ENCODE results near the gene CCDC172. TPM values are rescaled to one million over a fixed set of nuclear protein-coding genes. Genes with fewer than 3 reads are reported as not detected.

Gene CCDC172
- total RNA-seq, 1 experiment from 2014 or later: not detected

DNA sequence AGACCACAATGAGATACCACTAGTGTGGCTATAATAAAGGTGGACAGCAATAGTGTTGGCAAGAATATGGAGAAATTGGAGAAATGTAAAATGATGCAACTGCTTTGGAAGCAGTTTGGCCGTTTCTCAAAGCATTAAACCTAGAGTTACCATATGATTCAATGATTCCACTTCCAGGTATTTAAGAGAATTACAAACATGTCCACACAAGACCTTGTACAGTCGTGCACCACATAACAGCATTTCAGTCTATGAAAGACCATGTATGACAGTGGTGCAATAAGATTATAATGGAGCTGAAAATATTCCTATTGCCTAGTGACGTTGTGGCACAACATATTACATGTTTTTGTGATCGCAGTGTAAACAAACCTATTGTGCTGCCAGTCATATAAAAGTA lies 29.6 kb downstream of the CCDC172 start:
- Histone ChIP-seq H3K9me3 (ENCODE audit: insufficient read depth, low read depth) (no peaks in the 10 kb centered on the region), H3K79me2 (ENCODE audit: low read depth) (no peaks in the 10 kb centered on the region), H3K27me3 (ENCODE audit: insufficient read depth, low read depth) (no peaks in the 10 kb centered on the region), H3K4me3 (no peak overlapping the region), H3F3A (ENCODE audit: insufficient read depth, low read depth) (no peaks in the 10 kb centered on the region), H3K4me2 (no peak overlapping the region), H3K36me3 (ENCODE audit: low read depth) (no peaks in the 10 kb centered on the region), H3K27ac (no peak overlapping the region), H3K4me1 (replicated peaks; ENCODE audit: insufficient read depth) (no peaks in the 10 kb centered on the region), H2AFZ (no peak overlapping the region), H3K9me2 (ENCODE audit: insufficient read depth) (no peaks in the 10 kb centered on the region), H4K20me1 (ENCODE audit: insufficient read depth) (no peaks in the 10 kb centered on the region)
- ChIA-PET CTCF (no interaction called here), POLR2A (ENCODE audit: unreplicated experiment) (no interaction called here)
- intact Hi-C loops (cut with micrococcal nuclease; ENCODE audit: unreplicated experiment): no loop called here
- TF ChIP-seq, protein P1, sequence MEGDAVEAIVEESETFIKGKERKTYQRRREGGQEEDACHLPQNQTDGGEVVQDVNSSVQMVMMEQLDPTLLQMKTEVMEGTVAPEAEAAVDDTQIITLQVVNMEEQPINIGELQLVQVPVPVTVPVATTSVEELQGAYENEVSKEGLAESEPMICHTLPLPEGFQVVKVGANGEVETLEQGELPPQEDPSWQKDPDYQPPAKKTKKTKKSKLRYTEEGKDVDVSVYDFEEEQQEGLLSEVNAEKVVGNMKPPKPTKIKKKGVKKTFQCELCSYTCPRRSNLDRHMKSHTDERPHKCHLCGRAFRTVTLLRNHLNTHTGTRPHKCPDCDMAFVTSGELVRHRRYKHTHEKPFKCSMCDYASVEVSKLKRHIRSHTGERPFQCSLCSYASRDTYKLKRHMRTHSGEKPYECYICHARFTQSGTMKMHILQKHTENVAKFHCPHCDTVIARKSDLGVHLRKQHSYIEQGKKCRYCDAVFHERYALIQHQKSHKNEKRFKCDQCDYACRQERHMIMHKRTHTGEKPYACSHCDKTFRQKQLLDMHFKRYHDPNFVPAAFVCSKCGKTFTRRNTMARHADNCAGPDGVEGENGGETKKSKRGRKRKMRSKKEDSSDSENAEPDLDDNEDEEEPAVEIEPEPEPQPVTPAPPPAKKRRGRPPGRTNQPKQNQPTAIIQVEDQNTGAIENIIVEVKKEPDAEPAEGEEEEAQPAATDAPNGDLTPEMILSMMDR (conservative IDR thresholded peaks at IDR 0.05): no peak
- no peak for TF ChIP-seq EZH2 (IDR thresholded peaks at IDR 0.05; ENCODE audit: low read depth)
- no TSS peak for BruUV-seq (replicated peaks)
- no peak for DNase-seq

DNA sequence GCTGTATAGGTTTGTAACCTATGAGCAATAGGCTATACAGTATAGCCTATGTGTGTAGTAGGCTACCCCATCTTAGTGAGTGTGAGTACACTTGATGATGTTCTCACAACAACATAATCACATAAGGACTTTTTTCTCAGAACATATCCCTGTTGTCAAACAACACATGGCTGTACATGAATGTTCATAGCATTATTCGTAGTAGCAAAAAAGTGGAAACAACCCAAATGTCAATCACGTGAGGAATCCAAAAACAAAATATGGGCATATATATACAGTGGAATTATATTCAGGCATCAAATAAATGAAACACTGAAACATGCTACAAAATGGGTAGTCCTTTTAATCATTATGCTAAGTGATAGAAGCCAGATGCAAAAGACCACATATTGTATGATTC lies 31.1 kb downstream of the CCDC172 start:
- DNase-seq: no peak
- ChIA-PET CTCF (no interaction called here), POLR2A (ENCODE audit: unreplicated experiment) (no interaction called here)
- intact Hi-C loops (cut with micrococcal nuclease; ENCODE audit: unreplicated experiment): no loop called here
- H3F3A ChIP-seq (ENCODE audit: insufficient read depth, low read depth): no peaks in the 10 kb centered on the region
- TF ChIP-seq EZH2 (IDR thresholded peaks at IDR 0.05; ENCODE audit: low read depth): no peak
- no peak overlapping the region for H3K27ac ChIP-seq
- no TSS peak for BruUV-seq (replicated peaks)
- H2AFZ ChIP-seq: no peak overlapping the region
- H3K36me3 ChIP-seq (ENCODE audit: low read depth): no peaks in the 10 kb centered on the region
- no peaks in the 10 kb centered on the region for H3K9me3 ChIP-seq (ENCODE audit: insufficient read depth, low read depth)
- H4K20me1 ChIP-seq (ENCODE audit: insufficient read depth): no peaks in the 10 kb centered on the region
- no peak overlapping the region for H3K4me3 ChIP-seq
- no peaks in the 10 kb centered on the region for H3K9me2 ChIP-seq (ENCODE audit: insufficient read depth)
- no peaks in the 10 kb centered on the region for H3K4me1 ChIP-seq (replicated peaks; ENCODE audit: insufficient read depth)
- no peak overlapping the region for H3K4me2 ChIP-seq
- no peaks in the 10 kb centered on the region for H3K27me3 ChIP-seq (ENCODE audit: insufficient read depth, low read depth)
- no peaks in the 10 kb centered on the region for H3K79me2 ChIP-seq (ENCODE audit: low read depth)

DNA sequence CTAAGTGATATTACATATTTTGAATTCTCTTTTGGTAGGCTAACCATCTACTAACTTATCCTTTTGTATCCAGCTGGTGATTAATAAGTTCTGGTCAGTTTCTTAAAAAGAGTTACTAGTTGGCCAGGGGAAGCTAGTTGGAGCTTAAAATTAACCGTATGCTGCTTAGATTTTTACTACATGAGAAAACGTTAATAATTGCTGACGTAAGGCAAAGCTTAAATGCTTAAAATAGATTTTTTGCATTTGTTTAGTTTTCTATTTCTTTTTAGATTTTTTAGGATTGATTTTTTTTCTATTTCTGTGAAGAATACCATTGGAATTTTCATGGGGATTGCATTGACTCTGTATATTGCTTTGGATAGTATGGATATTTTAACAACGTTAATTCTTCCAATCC lies 32.6 kb downstream of the CCDC172 start:
- DNase-seq: no peak
- no peaks in the 10 kb centered on the region for H4K20me1 ChIP-seq (ENCODE audit: insufficient read depth)
- no peaks in the 10 kb centered on the region for H3K27me3 ChIP-seq (ENCODE audit: insufficient read depth, low read depth)
- TF ChIP-seq, protein P1 (conservative IDR thresholded peaks at IDR 0.05): no peak
- no peak for TF ChIP-seq EZH2 (IDR thresholded peaks at IDR 0.05; ENCODE audit: low read depth)
- CTCF ChIA-PET: no interaction called here
- no peaks in the 10 kb centered on the region for H3K36me3 ChIP-seq (ENCODE audit: low read depth)
- H3K9me2 ChIP-seq (ENCODE audit: insufficient read depth): no peaks in the 10 kb centered on the region
- no peak overlapping the region for H3K27ac ChIP-seq
- no peak overlapping the region for H3K4me2 ChIP-seq
- H3K4me1 ChIP-seq (replicated peaks; ENCODE audit: insufficient read depth): no peaks in the 10 kb centered on the region
- no TSS peak for BruUV-seq (replicated peaks)
- H3F3A ChIP-seq (ENCODE audit: insufficient read depth, low read depth): no peaks in the 10 kb centered on the region
- POLR2A ChIA-PET (ENCODE audit: unreplicated experiment): no interaction called here
- no peaks in the 10 kb centered on the region for H3K79me2 ChIP-seq (ENCODE audit: low read depth)
- no peak overlapping the region for H2AFZ ChIP-seq
- H3K4me3 ChIP-seq: no peak overlapping the region
- intact Hi-C loops (cut with micrococcal nuclease; ENCODE audit: unreplicated experiment): no loop called here
- no peaks in the 10 kb centered on the region for H3K9me3 ChIP-seq (ENCODE audit: insufficient read depth, low read depth)

DNA sequence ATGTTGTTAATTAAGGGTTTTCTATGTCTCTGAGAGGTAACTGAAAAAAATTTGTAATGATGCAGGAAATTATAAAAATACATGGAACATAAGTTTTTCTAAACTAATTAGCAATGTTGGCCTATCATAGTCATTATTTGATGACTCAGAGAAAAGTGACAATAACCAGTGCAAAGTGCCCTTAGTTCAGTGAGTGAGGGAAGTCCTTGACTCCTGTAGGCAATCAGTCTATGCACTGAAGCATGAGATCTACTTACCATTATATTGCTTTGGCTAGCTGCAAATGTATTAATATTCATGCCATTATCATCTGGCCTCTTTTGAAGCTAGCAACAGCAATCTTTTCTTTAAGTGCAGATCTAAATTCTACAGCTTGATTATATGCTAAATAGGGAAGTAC lies 40.6 kb downstream of the CCDC172 start:
- no peak for TF ChIP-seq EZH2 (IDR thresholded peaks at IDR 0.05; ENCODE audit: low read depth)
- TF ChIP-seq, protein P1 (conservative IDR thresholded peaks at IDR 0.05): no peak
- DNase-seq: no peak
- Histone ChIP-seq H3K4me2 (no peak overlapping the region), H3K4me1 (replicated peaks; ENCODE audit: insufficient read depth) (no peaks in the 10 kb centered on the region), H3K9me2 (ENCODE audit: insufficient read depth) (no peaks in the 10 kb centered on the region), H3F3A (ENCODE audit: insufficient read depth, low read depth) (no peaks in the 10 kb centered on the region), H3K27me3 (ENCODE audit: insufficient read depth, low read depth) (no peaks in the 10 kb centered on the region), H3K79me2 (ENCODE audit: low read depth) (no peaks in the 10 kb centered on the region), H3K27ac (no peak overlapping the region), H3K36me3 (ENCODE audit: low read depth) (no peaks in the 10 kb centered on the region), H3K4me3 (no peak overlapping the region), H2AFZ (no peak overlapping the region), H3K9me3 (ENCODE audit: insufficient read depth, low read depth) (no peaks in the 10 kb centered on the region), H4K20me1 (ENCODE audit: insufficient read depth) (no peaks in the 10 kb centered on the region)
- POLR2A ChIA-PET (ENCODE audit: unreplicated experiment): no interaction called here
- intact Hi-C loops (cut with micrococcal nuclease; ENCODE audit: unreplicated experiment): no loop called here
- BruUV-seq (replicated peaks): no TSS peak
- CTCF ChIA-PET: no interaction called here

Measured in PC-9 (cell line).